ENCODE measurements around the gene DPM3. TPM values are rescaled to one million over a fixed set of nuclear protein-coding genes. Genes with fewer than 3 reads are reported as not detected.
A peak's percentile ranks its signal among the peaks of the same experiment; 100 is the strongest.
"Not testable (repeated sequence)": the region's sequence is repeated elsewhere in the genome, so short reads cannot be mapped to it uniquely, and the experiment has no call there.

Gene DPM3
- total RNA-seq = 102 and 114 TPM in 2 replicates
- polyA plus RNA-seq = 105 and 110 TPM in 2 replicates

GRCh38 chr1:155139895-155140629 lies at the start of gene DPM3:
DPM3 (minus strand) TSS chr1:155140531; CDS start chr1:155140240, 291 bp downstream.
- Histone ChIP-seq H3K4me1 (ENCODE audit: low read depth) (peaks cover 6% of the 10 kb centered on the region), H3K27ac (peak within 1 kb of the TSS; percentile 80), H3K36me3 (no peaks in the 10 kb centered on the region), H3K9me3 (ENCODE audit: low read depth) (no peaks in the 10 kb centered on the region), H3K27me3 (no peaks in the 10 kb centered on the region), H3K4me3 (peak within 1 kb of the TSS; percentile 83)
- no peak for TF ChIP-seq CTCF (IDR thresholded peaks at IDR 0.05; ENCODE audit: low read depth, low read length)
- DNase-seq (ENCODE audit: low read depth in 1 of 2, low spot score in 1 of 2) = peak; percentile 84 to 88

GRCh38 chr1:155189926-155190325 lies 49.6 kb upstream of the DPM3 start:
- not testable (repeated sequence) for H3K36me3 ChIP-seq; H3K4me3 ChIP-seq; H3K9me3 ChIP-seq (ENCODE audit: low read depth); DNase-seq (ENCODE audit: low read depth in 1 of 2, low spot score in 1 of 2); H3K27me3 ChIP-seq; H3K27ac ChIP-seq
- H3K4me1 ChIP-seq (ENCODE audit: low read depth) = peaks cover 17% of the 10 kb centered on the region

GRCh38 chr1:155188268-155188667 lies 47.9 kb upstream of the DPM3 start:
- no peaks in the 10 kb centered on the region for H3K36me3 ChIP-seq
- no peak overlapping the region for H3K4me3 ChIP-seq
- no peaks in the 10 kb centered on the region for H3K9me3 ChIP-seq (ENCODE audit: low read depth)
- TF ChIP-seq CTCF (IDR thresholded peaks at IDR 0.05; ENCODE audit: low read depth, low read length) = no peak
- no peak for DNase-seq (ENCODE audit: low read depth in 1 of 2, low spot score in 1 of 2)
- peaks cover 13% of the 10 kb centered on the region for H3K4me1 ChIP-seq (ENCODE audit: low read depth)
- H3K27ac ChIP-seq = no peak overlapping the region
- no peaks in the 10 kb centered on the region for H3K27me3 ChIP-seq

- no peak overlapping the region for H3K4me3 ChIP-seq
- peaks cover 10% of the 10 kb centered on the region for H3K4me1 ChIP-seq (ENCODE audit: low read depth)
- no peak for DNase-seq (ENCODE audit: low read depth in 1 of 2, low spot score in 1 of 2)
These were observed 47.1 kb upstream of the DPM3 start for GRCh38 chr1:155187456-155187891.

GRCh38 chr1:155186794-155187455 lies 46.6 kb upstream of the DPM3 start:
- DNase-seq (ENCODE audit: low read depth in 1 of 2, low spot score in 1 of 2) = no peak
- H3K36me3 ChIP-seq = no peaks in the 10 kb centered on the region
- no peak for TF ChIP-seq CTCF (IDR thresholded peaks at IDR 0.05; ENCODE audit: low read depth, low read length)
- H3K27ac ChIP-seq = no peak overlapping the region
- H3K4me1 ChIP-seq (ENCODE audit: low read depth) = peaks cover 10% of the 10 kb centered on the region
- no peaks in the 10 kb centered on the region for H3K9me3 ChIP-seq (ENCODE audit: low read depth)
- H3K27me3 ChIP-seq = no peaks in the 10 kb centered on the region
- no peak overlapping the region for H3K4me3 ChIP-seq

More at GRCh38 chr1:155187456-155187891, 47.1 kb upstream of the DPM3 start:
- H3K27me3 ChIP-seq = no peaks in the 10 kb centered on the region
- no peaks in the 10 kb centered on the region for H3K9me3 ChIP-seq (ENCODE audit: low read depth)
- no peaks in the 10 kb centered on the region for H3K36me3 ChIP-seq
- no peak for TF ChIP-seq CTCF (IDR thresholded peaks at IDR 0.05; ENCODE audit: low read depth, low read length)
- no peak overlapping the region for H3K27ac ChIP-seq
